ENCODE data around the gene SLC10A2. TPM values are rescaled to one million over a fixed set of nuclear protein-coding genes. Genes with fewer than 3 reads are reported as not detected.

Gene SLC10A2
- total and polyA plus RNA-seq, 4 donors = not detected

- WGBS = 93% methylated on average over 2 of the region's 2 CpGs
- no peaks in the 10 kb centered on the region for H3K36me3 ChIP-seq (ENCODE audit: control insufficient read depth in 4 of 4, insufficient read depth in 3 of 4, low read depth in 1 of 4, low read length in 3 of 4)
- TF ChIP-seq FOXA2 (IDR thresholded peaks at IDR 0.05) = no peak
- TF ChIP-seq RAD21 (IDR thresholded peaks at IDR 0.05) = no peak
- TF ChIP-seq RXRA (IDR thresholded peaks at IDR 0.05) = no peak
- TF ChIP-seq HNF4A (conservative IDR thresholded peaks at IDR 0.05) = no peak
- TF ChIP-seq TAF1 (conservative IDR thresholded peaks at IDR 0.05) = no peak
- TF ChIP-seq JUND (IDR thresholded peaks at IDR 0.05) = no peak
- no peak for TF ChIP-seq CTCF (IDR thresholded peaks at IDR 0.05; ENCODE audit: low read depth, low read length, missing input control)
- no peak for TF ChIP-seq ZBTB33 (IDR thresholded peaks at IDR 0.05)
- no peak overlapping the region for H3K27ac ChIP-seq (ENCODE audit: low read depth in 1 of 2, low read length in 2 of 2)
- H3K4me1 ChIP-seq (ENCODE audit: control insufficient read depth in 4 of 4, insufficient read depth in 4 of 4, low read length in 3 of 4) = no peaks in the 10 kb centered on the region
- no peak overlapping the region for H3K4me3 ChIP-seq (ENCODE audit: low read depth in 1 of 3, low read length in 3 of 3)
- peaks cover 0 to 6% (median 3%) of the 10 kb centered on the region in 4 donors for H3K9me3 ChIP-seq (ENCODE audit: control insufficient read depth in 4 of 4, low read length in 3 of 4)
- DNase-seq (ENCODE audit: low spot score) = no peak
- H3K27me3 ChIP-seq (ENCODE audit: control insufficient read depth in 4 of 4, insufficient read depth in 4 of 4, low read length in 3 of 4) = no peaks in the 10 kb centered on the region
- H3K9ac ChIP-seq (ENCODE audit: low read depth in 1 of 2, low read length in 2 of 2) = no peak overlapping the region
Measured at GRCh38 chr13:103029798-103030197, 36.4 kb downstream of the SLC10A2 start.

GRCh38 chr13:103022336-103022735, 43.9 kb downstream of the SLC10A2 start:
- DNase-seq (ENCODE audit: low spot score) = no peak
- no peaks in the 10 kb centered on the region for H3K27me3 ChIP-seq (ENCODE audit: control insufficient read depth in 4 of 4, insufficient read depth in 4 of 4, low read length in 3 of 4)
- no peak overlapping the region for H3K9ac ChIP-seq (ENCODE audit: low read depth in 1 of 2, low read length in 2 of 2)
- H3K4me3 ChIP-seq (ENCODE audit: low read depth in 1 of 3, low read length in 3 of 3) = no peak overlapping the region
- peaks cover 0 to 4% (median under 1%) of the 10 kb centered on the region in 4 donors for H3K9me3 ChIP-seq (ENCODE audit: control insufficient read depth in 4 of 4, low read length in 3 of 4)
- no peaks in the 10 kb centered on the region for H3K4me1 ChIP-seq (ENCODE audit: control insufficient read depth in 4 of 4, insufficient read depth in 4 of 4, low read length in 3 of 4)
- H3K27ac ChIP-seq (ENCODE audit: low read depth in 1 of 2, low read length in 2 of 2) = no peak overlapping the region
- no peaks in the 10 kb centered on the region for H3K36me3 ChIP-seq (ENCODE audit: control insufficient read depth in 4 of 4, insufficient read depth in 3 of 4, low read depth in 1 of 4, low read length in 3 of 4)
- TF ChIP-seq RXRA (IDR thresholded peaks at IDR 0.05) (no peak), EGR1 (IDR thresholded peaks at IDR 0.05; ENCODE audit: low read depth in 2 of 2) (no peak), RAD21 (IDR thresholded peaks at IDR 0.05) (no peak), ZBTB33 (IDR thresholded peaks at IDR 0.05) (no peak), SP1 (IDR thresholded peaks at IDR 0.05) (no peak), MAX (IDR thresholded peaks at IDR 0.05) (no peak), JUND (IDR thresholded peaks at IDR 0.05) (no peak), FOXA1 (IDR thresholded peaks at IDR 0.05) (no peak), CTCF (IDR thresholded peaks at IDR 0.05; ENCODE audit: low read depth, low read length, missing input control) (no peak), TAF1 (conservative IDR thresholded peaks at IDR 0.05) (no peak), HNF4A (conservative IDR thresholded peaks at IDR 0.05) (no peak), FOXA2 (IDR thresholded peaks at IDR 0.05) (no peak), HNF4G (IDR thresholded peaks at IDR 0.05) (no peak), GABPA (IDR thresholded peaks at IDR 0.05 in 1 of 2, conservative IDR thresholded peaks at IDR 0.05 in 1 of 2) (no peak), YY1 (IDR thresholded peaks at IDR 0.05) (no peak), ATF3 (IDR thresholded peaks at IDR 0.05) (no peak), NR2F2 (IDR thresholded peaks at IDR 0.05) (no peak), REST (IDR thresholded peaks at IDR 0.05) (no peak)
- 62% methylated on average over 3 of the region's 3 CpGs for WGBS
